GM13976 (cell line): ENCODE results near the gene FAM53B.
A peak's percentile ranks its signal among the peaks of the same experiment; 100 is the strongest.
"Not testable (repeated sequence)": the region's sequence is repeated elsewhere in the genome, so short reads cannot be mapped to it uniquely, and the experiment has no call there.

Source experiments
- DNase-seq: peaks from one replicate; pipeline ENCODE4 v3.0.0; 2012; ENCODE audit warnings: low spot score
- CTCF ChIP-seq: IDR thresholded peaks from 2 replicates; pipeline ENCODE4 v1.5.1; 2012; ENCODE audit warnings: borderline replicate concordance, mild to moderate bottlenecking; ENCODE audit not compliant: insufficient read depth; ENCODE audit errors: extremely low read depth, missing control alignments, control extremely low read depth
- in situ Hi-C: fragments of 300-500 bp; cut with MboI; formaldehyde crosslinking; loops from one replicate; pipeline ENCODE4 v1.12.0; 2022; ENCODE audit warnings: low sequenced_read_pairs, mixed read lengths, inconsistent platforms; ENCODE audit not compliant: unreplicated experiment

The FAM53B gene

GRCh38 chr10:124744102-124745050, at the start of gene FAM53B:
FAM53B (minus strand) TSS chr10:124744378; CDS start chr10:124706713, 37,665 bp downstream.
- in situ Hi-C loops: no loop called here
- no peak for TF ChIP-seq CTCF
- peak; percentile 87 for DNase-seq

GRCh38 chr10:124792998-124793352, 48.8 kb upstream of the FAM53B start:
- in situ Hi-C loops: no loop called here
- no peak for TF ChIP-seq CTCF
- DNase-seq: no peak

GRCh38 chr10:124791547-124792348, 47.6 kb upstream of the FAM53B start, which contains the start of gene EEF1AKMT2:
EEF1AKMT2 (minus strand) TSS chr10:124791887; CDS start chr10:124791833, 54 bp downstream.
- DNase-seq: peak; percentile 96
- no peak for TF ChIP-seq CTCF
- in situ Hi-C loops: no loop called here

GRCh38 chr10:124782900-124783299, 38.7 kb upstream of the FAM53B start:
- in situ Hi-C loops, DNase-seq: not testable (repeated sequence)

- DNase-seq: no peak
- no peak for TF ChIP-seq CTCF
- in situ Hi-C loops: no loop called here
These were observed 24.6 kb upstream of the FAM53B start for GRCh38 chr10:124768791-124769190.

GRCh38 chr10:124765256-124765655, 21.1 kb upstream of the FAM53B start:
- in situ Hi-C loops: no loop called here
- no peak for TF ChIP-seq CTCF
- DNase-seq: no peak

- DNase-seq: no peak
- in situ Hi-C loops: no loop called here
- TF ChIP-seq CTCF: no peak
These were observed 19.1 kb upstream of the FAM53B start for GRCh38 chr10:124763267-124763666.
